Glutamatergic neuron (in vitro differentiated cells): ENCODE measurements around the gene VAV2. TPM values are rescaled to one million over a fixed set of nuclear protein-coding genes. Genes with fewer than 3 reads are reported as not detected.

Experiments used
- DNase-seq: peaks from one replicate; pipeline ENCODE4 v3.0.0; 2022
- H3K27ac Mint-ChIP-seq: one replicate; pipeline ENCODE4 v1.8.0; 2020; ENCODE audit warnings: mild to moderate bottlenecking, mixed read lengths, inconsistent platforms; ENCODE audit not compliant: unreplicated experiment
- H3K27me3 Mint-ChIP-seq: one replicate; pipeline ENCODE4 v1.8.0; 2020; ENCODE audit warnings: mild to moderate bottlenecking, moderate library complexity, mixed read lengths, inconsistent platforms; ENCODE audit not compliant: unreplicated experiment
- H3K36me3 Mint-ChIP-seq: one replicate; pipeline ENCODE4 v1.8.0; 2020; ENCODE audit warnings: mild to moderate bottlenecking, mixed read lengths, inconsistent platforms; ENCODE audit not compliant: unreplicated experiment
- H3K4me1 Mint-ChIP-seq: one replicate; pipeline ENCODE4 v1.8.0; 2020; ENCODE audit warnings: mild to moderate bottlenecking, low read depth, mixed read lengths, inconsistent platforms; ENCODE audit not compliant: unreplicated experiment
- H3K4me3 Mint-ChIP-seq: one replicate; pipeline ENCODE4 v1.8.0; 2020; ENCODE audit warnings: mild to moderate bottlenecking, mixed read lengths, inconsistent platforms; ENCODE audit not compliant: unreplicated experiment
- H3K9me3 Mint-ChIP-seq: one replicate; pipeline ENCODE4 v1.8.0; 2020; ENCODE audit warnings: mild to moderate bottlenecking, moderate library complexity, mixed read lengths, inconsistent platforms; ENCODE audit not compliant: unreplicated experiment
- CTCF ChIP-seq: fragments of 200-600 bp; sonication (generic); IDR thresholded peaks from one replicate; pipeline ENCODE4 v1.5.0; 2021; ENCODE audit not compliant: partially characterized antibody, unreplicated experiment
- total RNA-seq: library from RNA; stranded (reverse); fragmentation: NEBNext Ultra II Directional; extraction: Animal tissue kit (Norgen Biotek cat#: 25700); gene quantifications from one replicate; pipeline ENCODE4 v1.2.1, GENCODE V29; 2021; ENCODE audit not compliant: unreplicated experiment

VAV2 gene
- total RNA-seq, 1 donor from 2014 or later: 270 TPM

DNA sequence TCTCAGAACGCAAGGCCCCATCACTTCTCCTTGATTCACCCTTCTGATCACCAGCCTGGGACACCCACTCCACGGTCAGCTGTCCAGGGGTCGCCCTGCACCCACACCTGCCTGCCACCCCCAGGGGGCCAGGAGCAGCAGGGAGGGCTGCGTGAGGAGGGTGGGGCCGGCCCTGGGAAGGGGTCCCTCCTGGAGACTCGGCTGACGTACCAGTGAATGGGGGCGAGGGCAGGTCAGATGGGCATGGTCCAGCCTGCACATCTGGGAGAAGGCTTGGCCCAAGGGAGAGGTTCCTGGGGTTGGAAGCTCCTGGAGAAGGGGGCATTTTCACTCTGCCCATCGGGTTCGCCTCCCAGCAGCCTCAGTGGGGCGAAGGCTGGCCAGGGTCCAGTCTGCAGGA lies 232.2 kb downstream of the VAV2 start:
- no peak for TF ChIP-seq CTCF
- peaks cover 34% of the 10 kb centered on the region for H3K36me3 Mint-ChIP-seq
- no peak overlapping the region for H3K27ac Mint-ChIP-seq
- peaks cover 24% of the 10 kb centered on the region for H3K9me3 Mint-ChIP-seq
- peaks cover 8% of the 10 kb centered on the region for H3K27me3 Mint-ChIP-seq
- peaks cover 6% of the 10 kb centered on the region for H3K4me1 Mint-ChIP-seq
- H3K4me3 Mint-ChIP-seq: no peak overlapping the region
- peak; percentile 14 for DNase-seq

- TF ChIP-seq CTCF: no peak
- peak; percentile 22 for DNase-seq
- peaks cover 14% of the 10 kb centered on the region for H3K27me3 Mint-ChIP-seq
- H3K9me3 Mint-ChIP-seq: peaks cover 30% of the 10 kb centered on the region
- no peak overlapping the region for H3K4me3 Mint-ChIP-seq
- no peak overlapping the region for H3K27ac Mint-ChIP-seq
- peaks cover 6% of the 10 kb centered on the region for H3K4me1 Mint-ChIP-seq
- peaks cover 33% of the 10 kb centered on the region for H3K36me3 Mint-ChIP-seq
These were observed 232.8 kb downstream of the VAV2 start for GRCh38 chr9:133759146-133759900.

DNA sequence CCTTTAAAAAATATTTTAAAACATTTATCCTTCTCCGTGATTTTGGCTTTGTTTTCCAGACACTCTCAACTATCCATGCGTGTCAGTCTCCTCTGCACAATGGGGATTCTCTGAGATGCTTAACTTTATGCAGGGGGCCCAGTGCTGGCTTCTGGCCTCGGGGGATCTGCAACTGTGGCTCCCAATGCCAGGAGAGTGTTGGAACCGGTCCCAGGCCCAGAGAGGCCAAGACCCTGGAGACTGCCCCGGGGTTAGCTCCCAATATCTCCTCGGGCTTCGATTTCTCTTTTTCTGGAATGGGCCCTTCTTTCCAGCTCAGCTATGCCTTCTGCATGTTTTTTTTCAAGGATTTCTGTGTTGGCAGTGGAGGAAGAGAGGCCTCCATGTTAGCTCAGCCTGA lies 233.9 kb downstream of the VAV2 start:
- Mint-ChIP-seq H3K9me3 (peaks cover 41% of the 10 kb centered on the region), H3K27ac (no peak overlapping the region), H3K27me3 (peaks cover 23% of the 10 kb centered on the region), H3K36me3 (peaks cover 38% of the 10 kb centered on the region), H3K4me3 (no peak overlapping the region), H3K4me1 (peaks cover 6% of the 10 kb centered on the region)
- DNase-seq: no peak
- TF ChIP-seq CTCF: no peak

DNA sequence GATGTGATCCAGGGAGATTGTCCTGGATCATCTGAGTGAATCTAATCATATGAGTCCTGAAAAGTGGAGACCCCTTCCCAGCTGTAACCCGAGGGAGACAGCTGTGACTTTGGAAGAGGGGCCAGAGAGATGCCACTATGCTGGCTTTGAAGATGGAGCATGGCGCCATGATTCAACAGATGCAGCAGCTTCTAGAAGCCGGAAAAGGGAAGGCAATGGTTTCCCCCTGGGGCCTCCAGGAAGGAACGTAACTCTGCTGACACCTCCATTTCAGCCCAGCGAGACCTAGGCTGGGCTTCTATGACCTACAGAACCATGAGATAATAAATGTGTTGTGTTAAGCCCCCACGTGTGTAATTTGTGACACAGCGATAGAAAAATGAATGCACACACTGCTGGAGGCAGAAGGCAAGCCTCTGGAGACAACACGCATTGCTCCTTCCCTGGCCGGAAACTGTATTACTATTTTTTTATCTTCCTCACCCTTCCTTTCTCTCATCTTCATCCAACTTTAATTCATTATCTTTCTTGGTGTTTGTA lies 237.4 kb downstream of the VAV2 start:
- H3K27ac Mint-ChIP-seq: peak overlapping the region; percentile 13
- TF ChIP-seq CTCF: no peak
- peaks cover 41% of the 10 kb centered on the region for H3K36me3 Mint-ChIP-seq

DNA sequence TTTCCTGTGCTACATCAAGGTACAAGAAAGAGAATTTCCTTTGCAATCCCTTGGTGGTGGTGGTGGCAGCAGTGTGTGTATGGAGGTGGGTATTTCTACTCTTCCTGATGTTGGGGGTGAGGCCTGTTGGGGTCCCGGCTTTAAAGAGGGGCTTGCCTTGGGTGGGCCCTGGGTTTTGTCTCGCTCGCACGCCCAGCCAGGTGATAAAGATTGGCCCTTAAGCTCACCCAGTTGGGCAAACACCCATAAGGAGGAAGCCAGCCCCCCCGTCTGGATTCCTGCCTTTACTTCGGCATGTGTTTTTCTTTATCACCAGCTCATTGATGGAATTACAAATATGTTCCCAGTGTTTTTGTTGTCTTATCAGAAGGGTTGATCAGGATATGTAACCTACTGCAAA lies 237.9 kb downstream of the VAV2 start:
- Mint-ChIP-seq H3K27me3 (peaks cover 30% of the 10 kb centered on the region), H3K9me3 (peaks cover 63% of the 10 kb centered on the region), H3K4me1 (peaks cover 5% of the 10 kb centered on the region), H3K36me3 (peaks cover 39% of the 10 kb centered on the region), H3K4me3 (peak overlapping the region; percentile 4), H3K27ac (peak overlapping the region; percentile 49)
- no peak for TF ChIP-seq CTCF
- no peak for DNase-seq

More for the DNA sequence above, 237.4 kb downstream of the VAV2 start:
- Mint-ChIP-seq H3K4me1 (peaks cover 5% of the 10 kb centered on the region), H3K9me3 (peaks cover 65% of the 10 kb centered on the region), H3K4me3 (peak overlapping the region; percentile 4), H3K27me3 (peaks cover 33% of the 10 kb centered on the region)
- no peak for DNase-seq
